Measurements from ENCODE around the gene IFNL3.

GRCh38 chr19:39206122-39206521 is 38.7 kb downstream of the IFNL3 start:
- TF ChIP-seq EZH2 (IDR thresholded peaks at IDR 0.05) (no peak), POLR2AphosphoS5 (IDR thresholded peaks at IDR 0.05; ENCODE audit: borderline replicate concordance, low read depth, low read length) (no peak), FOXP2 (optimal IDR thresholded peaks at IDR 0.05; ENCODE audit: control extremely low read depth, extremely low read length, insufficient read depth) (no peak)
